Breast epithelium (tissue), 3 donors: ENCODE measurements around the gene KDF1.

ENCODE experiments used
- CTCF ChIP-seq, 3 donors: fragments of 450-650 bp; IDR thresholded peaks; one replicate each; pipeline ENCODE4 v1.5.1; 2016 to 2017; ENCODE audit warnings: antibody characterized with exemption in 3 of 3, mild to moderate bottlenecking in 3 of 3, moderate library complexity in 3 of 3
- POLR2A ChIP-seq: fragments of 450-650 bp; IDR thresholded peaks from one replicate; pipeline ENCODE4 v1.6.1; 2016; ENCODE audit warnings: antibody characterized with exemption, mild to moderate bottlenecking, moderate library complexity
- POLR2AphosphoS5 ChIP-seq, 3 donors: sonication (generic); formaldehyde crosslinking; IDR thresholded peaks; one replicate each; pipeline ENCODE4 v1.6.1; 2017; ENCODE audit warnings: antibody characterized with exemption in 3 of 3

GRCh38 chr1:26910343-26911160 is 49.7 kb downstream of the KDF1 start:
- TF ChIP-seq CTCF (IDR thresholded peaks at IDR 0.05) (no peak), POLR2A (no peak), POLR2AphosphoS5 (IDR thresholded peaks at IDR 0.05) (no peak)
